ENCODE data around the gene ALDOC. TPM values are rescaled to one million over a fixed set of nuclear protein-coding genes. Genes with fewer than 3 reads are reported as not detected.

ALDOC gene
- total RNA-seq, 3 donors from 2014 or later, result 19.7 to 191 (median 40.7) TPM

DNA sequence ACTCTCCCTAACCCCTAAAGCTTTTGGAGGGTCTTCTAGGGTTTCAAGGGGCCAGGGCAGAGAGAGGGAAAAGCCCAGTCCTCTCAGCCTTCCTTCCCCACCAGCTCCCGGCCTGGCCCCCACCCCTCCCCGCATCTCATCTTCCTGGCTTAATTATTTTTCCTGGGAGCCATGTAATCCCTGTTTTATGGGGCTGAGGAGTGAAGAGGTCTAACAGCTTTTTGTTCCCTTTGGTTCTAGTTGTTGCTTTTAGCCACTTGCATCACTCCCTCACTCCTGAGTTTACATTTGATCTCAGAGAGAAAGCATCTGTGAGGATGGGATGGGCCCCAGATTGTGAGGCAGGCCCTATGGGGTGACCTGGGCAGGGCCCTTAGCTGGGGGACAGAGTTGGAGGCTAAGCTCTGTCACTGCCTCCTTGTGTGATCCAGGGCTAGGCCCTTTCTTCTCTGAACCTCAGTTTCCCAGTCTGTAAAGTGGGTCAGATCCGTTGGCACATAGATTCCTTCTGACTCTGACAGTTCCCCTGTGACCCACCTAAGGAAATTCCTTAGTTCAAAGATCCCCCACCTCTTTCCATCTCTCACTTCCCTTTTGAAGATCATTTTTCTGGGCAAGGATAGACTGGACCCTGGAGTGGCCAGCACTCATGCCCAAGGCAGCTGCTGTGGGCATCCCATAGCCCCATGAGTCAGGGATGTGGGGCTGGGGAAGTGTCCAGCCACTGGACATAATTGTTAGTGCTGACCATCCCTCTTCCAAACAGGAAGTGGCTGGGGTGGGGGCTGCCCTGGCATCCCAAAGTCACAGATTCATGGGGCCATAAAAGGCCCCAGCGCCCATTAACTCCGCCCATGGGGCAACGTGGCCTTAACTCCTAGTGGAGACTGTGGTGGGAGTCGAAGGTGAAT lies 44.4 kb downstream of the ALDOC start:
- Histone ChIP-seq H3K27ac (no peak overlapping the region), H3K4me3 (no peak overlapping the region), H3K9me3 (no peaks in the 10 kb centered on the region), H3K4me1 (peaks cover 0 to 4% of the 10 kb centered on the region in 2 donors), H3K36me3 (no peaks in the 10 kb centered on the region), H3K27me3 (no peaks in the 10 kb centered on the region)
- no peak for DNase-seq (ENCODE audit: low spot score in 2 of 2)
- intact Hi-C loops (cut with DNase I; ENCODE audit: low total_unique reads), result no loop called here
- TF ChIP-seq POLR2A (IDR thresholded peaks at IDR 0.05), result no peak
- TF ChIP-seq, protein P1, sequence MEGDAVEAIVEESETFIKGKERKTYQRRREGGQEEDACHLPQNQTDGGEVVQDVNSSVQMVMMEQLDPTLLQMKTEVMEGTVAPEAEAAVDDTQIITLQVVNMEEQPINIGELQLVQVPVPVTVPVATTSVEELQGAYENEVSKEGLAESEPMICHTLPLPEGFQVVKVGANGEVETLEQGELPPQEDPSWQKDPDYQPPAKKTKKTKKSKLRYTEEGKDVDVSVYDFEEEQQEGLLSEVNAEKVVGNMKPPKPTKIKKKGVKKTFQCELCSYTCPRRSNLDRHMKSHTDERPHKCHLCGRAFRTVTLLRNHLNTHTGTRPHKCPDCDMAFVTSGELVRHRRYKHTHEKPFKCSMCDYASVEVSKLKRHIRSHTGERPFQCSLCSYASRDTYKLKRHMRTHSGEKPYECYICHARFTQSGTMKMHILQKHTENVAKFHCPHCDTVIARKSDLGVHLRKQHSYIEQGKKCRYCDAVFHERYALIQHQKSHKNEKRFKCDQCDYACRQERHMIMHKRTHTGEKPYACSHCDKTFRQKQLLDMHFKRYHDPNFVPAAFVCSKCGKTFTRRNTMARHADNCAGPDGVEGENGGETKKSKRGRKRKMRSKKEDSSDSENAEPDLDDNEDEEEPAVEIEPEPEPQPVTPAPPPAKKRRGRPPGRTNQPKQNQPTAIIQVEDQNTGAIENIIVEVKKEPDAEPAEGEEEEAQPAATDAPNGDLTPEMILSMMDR (IDR thresholded peaks at IDR 0.05), result no peak
- TF ChIP-seq POLR2AphosphoS5 (IDR thresholded peaks at IDR 0.05), result no peak

DNA sequence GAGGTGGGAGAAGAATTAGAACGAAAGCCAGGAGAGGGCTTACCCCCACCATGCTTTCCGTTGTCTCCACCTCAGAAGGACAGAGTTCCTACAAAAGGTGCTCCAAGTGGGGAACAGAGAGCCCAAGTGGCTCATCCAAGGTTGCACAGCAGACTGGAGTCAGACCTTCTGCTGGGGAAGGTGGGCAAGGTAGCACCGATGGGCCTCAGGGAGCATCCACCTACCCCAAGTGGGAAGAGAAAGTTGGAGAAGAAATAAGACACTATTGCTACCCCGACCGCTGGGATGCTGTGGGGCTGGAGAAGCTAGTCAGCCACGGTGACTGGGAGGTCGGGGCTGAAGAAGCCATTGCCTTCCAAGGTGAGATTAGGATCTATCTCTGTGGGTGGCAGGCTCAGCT lies 45.8 kb downstream of the ALDOC start:
- Histone ChIP-seq H3K4me1 (peaks cover 0 to 9% of the 10 kb centered on the region in 2 donors), H3K27ac (no peak overlapping the region), H3K27me3 (no peaks in the 10 kb centered on the region), H3K9me3 (no peaks in the 10 kb centered on the region), H3K36me3 (no peaks in the 10 kb centered on the region), H3K4me3 (no peak overlapping the region)
- DNase-seq (ENCODE audit: low spot score in 2 of 2), result no peak
- TF ChIP-seq POLR2AphosphoS5 (IDR thresholded peaks at IDR 0.05), result no peak
- TF ChIP-seq, protein P1 (IDR thresholded peaks at IDR 0.05), result no peak
- TF ChIP-seq POLR2A (IDR thresholded peaks at IDR 0.05), result no peak
- intact Hi-C loops (cut with DNase I; ENCODE audit: low total_unique reads), result no loop called here

DNA sequence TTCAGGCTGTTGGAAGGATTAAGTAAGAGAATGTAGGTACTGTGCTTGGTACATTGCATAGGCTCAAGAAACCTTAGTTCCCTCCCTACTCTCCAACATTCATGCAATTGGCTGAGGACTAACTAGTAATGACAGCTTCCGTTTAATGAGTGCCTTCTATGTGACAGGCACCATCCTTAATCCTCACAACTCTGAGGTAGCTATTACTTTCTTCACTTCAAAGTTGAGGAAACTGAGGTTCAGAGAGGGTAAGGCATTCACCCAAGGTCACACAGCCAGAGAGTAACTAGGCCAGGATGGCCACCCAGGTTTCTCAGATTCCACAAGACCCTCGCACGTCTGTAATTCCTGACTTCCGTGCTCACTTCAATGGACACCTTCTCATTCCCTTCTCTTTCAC lies 46.4 kb downstream of the ALDOC start:
- DNase-seq (ENCODE audit: low spot score in 2 of 2), result no peak
- H3K36me3 ChIP-seq, result no peaks in the 10 kb centered on the region
- intact Hi-C loops (cut with DNase I; ENCODE audit: low total_unique reads), result no loop called here
- H3K4me3 ChIP-seq, result no peak overlapping the region
- H3K4me1 ChIP-seq, result peaks cover 0 to 9% of the 10 kb centered on the region in 2 donors
- TF ChIP-seq POLR2A (IDR thresholded peaks at IDR 0.05) (no peak), POLR2AphosphoS5 (IDR thresholded peaks at IDR 0.05) (no peak)
- TF ChIP-seq, protein P1 (IDR thresholded peaks at IDR 0.05), result no peak
- no peak overlapping the region for H3K27ac ChIP-seq
- no peaks in the 10 kb centered on the region for H3K9me3 ChIP-seq
- H3K27me3 ChIP-seq, result no peaks in the 10 kb centered on the region

DNA sequence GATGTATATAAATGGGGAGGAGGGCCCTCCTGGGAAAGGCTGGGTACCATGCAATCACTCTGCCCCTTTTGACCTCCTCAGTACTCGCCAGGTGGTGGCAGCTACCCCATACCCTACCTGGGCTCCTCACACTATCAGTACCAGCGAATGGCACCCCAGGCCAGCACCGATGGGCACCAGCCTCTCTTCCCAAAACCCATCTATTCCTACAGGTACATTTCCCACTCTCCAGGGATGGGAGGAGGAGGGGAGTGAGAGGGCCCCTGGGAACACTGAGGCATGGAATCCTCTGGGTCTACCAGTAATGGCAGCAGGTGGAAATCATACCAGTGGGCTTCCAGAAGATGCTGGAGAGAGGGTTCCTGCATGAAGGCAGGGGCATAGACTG lies 47.7 kb downstream of the ALDOC start:
- DNase-seq (ENCODE audit: low spot score in 2 of 2), result no peak
- Histone ChIP-seq H3K4me1 (peaks cover 0 to 9% of the 10 kb centered on the region in 2 donors), H3K4me3 (no peak overlapping the region), H3K36me3 (no peaks in the 10 kb centered on the region), H3K27ac (no peak overlapping the region), H3K9me3 (no peaks in the 10 kb centered on the region), H3K27me3 (no peaks in the 10 kb centered on the region)
- TF ChIP-seq, protein P1 (IDR thresholded peaks at IDR 0.05), result no peak
- TF ChIP-seq POLR2AphosphoS5 (IDR thresholded peaks at IDR 0.05) (no peak), POLR2A (IDR thresholded peaks at IDR 0.05) (no peak)
- intact Hi-C loops (cut with DNase I; ENCODE audit: low total_unique reads), result no loop called here

DNA sequence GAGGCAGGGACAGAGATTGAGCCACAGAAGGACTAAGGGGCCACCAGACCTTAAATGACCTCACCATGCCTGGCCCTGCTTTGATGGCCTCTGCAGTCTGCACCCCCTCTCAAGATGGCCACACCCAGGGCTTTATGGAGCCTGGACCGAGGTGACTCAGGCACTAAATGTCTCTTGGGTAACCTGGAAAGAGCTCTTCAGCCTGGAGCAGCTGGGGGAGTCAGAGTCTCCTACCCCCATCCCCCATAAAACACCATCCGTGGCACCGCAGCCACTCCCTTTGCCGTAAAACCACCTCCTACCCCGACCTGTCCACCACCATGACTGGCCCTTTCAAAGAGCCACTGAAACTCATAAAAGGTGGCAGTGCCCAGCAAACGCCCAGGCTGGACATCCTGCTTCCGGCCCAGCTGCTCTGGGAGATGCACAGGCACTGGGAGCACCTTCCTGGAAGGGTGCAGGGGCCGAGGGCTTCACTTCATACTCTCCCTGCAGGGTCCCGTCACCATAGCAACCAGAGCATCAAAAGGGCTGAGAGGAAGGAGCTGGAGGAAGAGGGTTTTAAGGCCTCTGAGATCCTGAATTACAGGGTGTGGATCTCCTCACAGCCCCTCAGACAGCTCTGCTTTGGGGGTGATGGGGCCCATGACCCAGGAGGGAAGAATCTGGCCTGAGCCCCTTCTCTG lies 48.2 kb downstream of the ALDOC start:
- Histone ChIP-seq H3K27ac (no peak overlapping the region), H3K4me3 (no peak overlapping the region), H3K9me3 (no peaks in the 10 kb centered on the region), H3K4me1 (peaks cover 0 to 9% of the 10 kb centered on the region in 2 donors), H3K36me3 (no peaks in the 10 kb centered on the region), H3K27me3 (no peaks in the 10 kb centered on the region)
- intact Hi-C loops (cut with DNase I; ENCODE audit: low total_unique reads), result no loop called here
- no peak for DNase-seq (ENCODE audit: low spot score in 2 of 2)
- TF ChIP-seq POLR2A (IDR thresholded peaks at IDR 0.05), result no peak
- no peak for TF ChIP-seq POLR2AphosphoS5 (IDR thresholded peaks at IDR 0.05)
- TF ChIP-seq, protein P1 (IDR thresholded peaks at IDR 0.05), result no peak

All from breast epithelium (tissue), 4 donors.